WTC11 (cell line): ENCODE data around the gene DOK7.

Source experiments
- CTCF ChIP-seq: fragments of 200-600 bp; IDR thresholded peaks from 2 replicates; pipeline ENCODE4 v1.8.0; 2022; ENCODE audit warnings: antibody characterized with exemption
- FOXJ3 ChIP-seq: sonication (generic); formaldehyde crosslinking; IDR thresholded peaks from 2 replicates; pipeline ENCODE4 v1.9.0; 2021; ENCODE audit warnings: missing genetic modification reagents, mild to moderate bottlenecking, borderline replicate concordance
- NFYB ChIP-seq: sonication (generic); formaldehyde crosslinking; conservative IDR thresholded peaks from 2 replicates; pipeline ENCODE4 v1.8.0; 2022; ENCODE audit warnings: low read depth, missing genetic modification reagents
- TF ChIP-seq, protein P1 (sequence below): sonication (generic); formaldehyde crosslinking; IDR thresholded peaks from 2 replicates; pipeline ENCODE4 v1.8.1; 2022; ENCODE audit warnings: mild to moderate bottlenecking, missing genetic modification reagents, moderate library complexity, borderline replicate concordance
- TF ChIP-seq, protein P2 (sequence below): sonication (generic); formaldehyde crosslinking; IDR thresholded peaks from 2 replicates; pipeline ENCODE4 v1.8.1; 2022; ENCODE audit warnings: low read depth, mild to moderate bottlenecking, moderate library complexity, missing genetic modification reagents, borderline replicate concordance

DNA sequence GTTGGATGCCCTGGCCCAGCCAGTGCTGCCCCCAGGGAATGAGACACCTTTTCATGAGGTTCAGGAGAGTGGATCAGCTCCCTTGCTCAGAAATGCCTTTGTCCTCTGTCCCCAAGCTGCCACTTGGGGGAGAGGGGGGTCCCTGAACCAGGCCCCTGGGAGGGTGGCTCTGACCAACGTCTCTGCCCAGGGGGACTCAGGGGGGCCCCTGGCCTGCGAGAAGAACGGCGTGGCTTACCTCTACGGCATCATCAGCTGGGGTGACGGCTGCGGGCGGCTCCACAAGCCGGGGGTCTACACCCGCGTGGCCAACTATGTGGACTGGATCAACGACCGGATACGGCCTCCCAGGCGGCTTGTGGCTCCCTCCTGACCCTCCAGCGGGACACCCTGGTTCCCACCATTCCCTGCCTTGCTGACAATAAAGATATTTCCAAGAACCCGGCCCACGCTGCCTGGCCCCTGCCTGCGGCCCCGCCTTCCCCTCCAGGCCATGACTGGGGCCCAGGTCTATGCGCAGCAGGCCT lies 14.0 kb upstream of the DOK7 start:
- TF ChIP-seq, protein P1, sequence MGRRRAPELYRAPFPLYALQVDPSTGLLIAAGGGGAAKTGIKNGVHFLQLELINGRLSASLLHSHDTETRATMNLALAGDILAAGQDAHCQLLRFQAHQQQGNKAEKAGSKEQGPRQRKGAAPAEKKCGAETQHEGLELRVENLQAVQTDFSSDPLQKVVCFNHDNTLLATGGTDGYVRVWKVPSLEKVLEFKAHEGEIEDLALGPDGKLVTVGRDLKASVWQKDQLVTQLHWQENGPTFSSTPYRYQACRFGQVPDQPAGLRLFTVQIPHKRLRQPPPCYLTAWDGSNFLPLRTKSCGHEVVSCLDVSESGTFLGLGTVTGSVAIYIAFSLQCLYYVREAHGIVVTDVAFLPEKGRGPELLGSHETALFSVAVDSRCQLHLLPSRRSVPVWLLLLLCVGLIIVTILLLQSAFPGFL (CRISPR knock-in tag): no peak
- TF ChIP-seq, protein P2, sequence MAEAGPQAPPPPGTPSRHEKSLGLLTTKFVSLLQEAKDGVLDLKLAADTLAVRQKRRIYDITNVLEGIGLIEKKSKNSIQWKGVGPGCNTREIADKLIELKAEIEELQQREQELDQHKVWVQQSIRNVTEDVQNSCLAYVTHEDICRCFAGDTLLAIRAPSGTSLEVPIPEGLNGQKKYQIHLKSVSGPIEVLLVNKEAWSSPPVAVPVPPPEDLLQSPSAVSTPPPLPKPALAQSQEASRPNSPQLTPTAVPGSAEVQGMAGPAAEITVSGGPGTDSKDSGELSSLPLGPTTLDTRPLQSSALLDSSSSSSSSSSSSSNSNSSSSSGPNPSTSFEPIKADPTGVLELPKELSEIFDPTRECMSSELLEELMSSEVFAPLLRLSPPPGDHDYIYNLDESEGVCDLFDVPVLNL (CRISPR knock-in tag): no peak
- no peak for TF ChIP-seq CTCF
- no peak for TF ChIP-seq NFYB (CRISPR knock-in tag)
- TF ChIP-seq FOXJ3 (CRISPR knock-in tag): no peak
